ENCODE measurements around the gene FAM120B.

DNA sequence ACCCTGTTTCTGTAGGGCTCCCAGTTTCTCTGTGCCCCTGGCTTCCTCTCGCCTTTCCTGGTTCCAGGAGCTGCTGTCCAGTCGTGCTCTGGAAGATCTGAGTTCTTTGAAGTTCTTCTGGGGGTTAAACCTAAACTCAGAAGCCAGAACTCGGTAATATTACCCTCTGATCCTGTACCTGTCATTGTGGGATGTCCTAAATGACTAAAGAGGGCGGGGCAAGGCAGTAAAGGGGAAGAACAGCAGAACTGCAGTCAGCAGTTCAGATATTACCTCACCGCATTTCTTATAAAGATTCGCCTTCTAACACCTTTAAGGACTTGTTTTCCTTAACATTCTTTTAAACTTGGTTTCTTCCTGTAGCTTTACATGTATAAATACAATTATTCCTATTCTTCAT is 63.9 kb downstream of the FAM120B start:
- TF ChIP-seq, protein P1, sequence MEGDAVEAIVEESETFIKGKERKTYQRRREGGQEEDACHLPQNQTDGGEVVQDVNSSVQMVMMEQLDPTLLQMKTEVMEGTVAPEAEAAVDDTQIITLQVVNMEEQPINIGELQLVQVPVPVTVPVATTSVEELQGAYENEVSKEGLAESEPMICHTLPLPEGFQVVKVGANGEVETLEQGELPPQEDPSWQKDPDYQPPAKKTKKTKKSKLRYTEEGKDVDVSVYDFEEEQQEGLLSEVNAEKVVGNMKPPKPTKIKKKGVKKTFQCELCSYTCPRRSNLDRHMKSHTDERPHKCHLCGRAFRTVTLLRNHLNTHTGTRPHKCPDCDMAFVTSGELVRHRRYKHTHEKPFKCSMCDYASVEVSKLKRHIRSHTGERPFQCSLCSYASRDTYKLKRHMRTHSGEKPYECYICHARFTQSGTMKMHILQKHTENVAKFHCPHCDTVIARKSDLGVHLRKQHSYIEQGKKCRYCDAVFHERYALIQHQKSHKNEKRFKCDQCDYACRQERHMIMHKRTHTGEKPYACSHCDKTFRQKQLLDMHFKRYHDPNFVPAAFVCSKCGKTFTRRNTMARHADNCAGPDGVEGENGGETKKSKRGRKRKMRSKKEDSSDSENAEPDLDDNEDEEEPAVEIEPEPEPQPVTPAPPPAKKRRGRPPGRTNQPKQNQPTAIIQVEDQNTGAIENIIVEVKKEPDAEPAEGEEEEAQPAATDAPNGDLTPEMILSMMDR (IDR thresholded peaks at IDR 0.05; ENCODE audit: low read depth, low read length, poor library complexity, severe bottlenecking) = no peak
- no peak for TF ChIP-seq EZH2phosphoT487 (IDR thresholded peaks at IDR 0.05; ENCODE audit: borderline replicate concordance, low read length)
